GM12878 (cell line): ENCODE data around the gene ARHGEF33. TPM values are rescaled to one million over a fixed set of nuclear protein-coding genes. Genes with fewer than 3 reads are reported as not detected.

Source experiments
- ATAC-seq: fragments of 200-7000 bp; cut with Tn5 transposase; 3 replicates; pipeline ENCODE4 v1.9.1; 2020; ENCODE audit warnings: mild to moderate bottlenecking, moderate library complexity
- BruUV-seq: library from RNA; stranded (reverse); fragments of 400-500 nt; replicated peaks from 2 replicates; lab custom pipeline; 2021; lab: Mats Ljungman, UMichigan
- CTCF ChIA-PET: fragments of 300-600 bp; sonication (Branson Sonifier 250); formaldehyde crosslinking; extraction: SDS; loops from one replicate; lab custom pipeline; 2021; ENCODE audit warnings: inconsistent platforms; lab: Yijun Ruan, JAX
- POLR2A ChIA-PET: fragments of 350-600 bp; formaldehyde crosslinking; extraction: SDS; loops from one replicate; lab custom pipeline; 2021; ENCODE audit warnings: inconsistent platforms; lab: Charles Lee
- RAD21 ChIA-PET: fragments of 300-600 bp; sonication (Branson Sonifier 250); formaldehyde crosslinking; loops from one replicate; lab custom pipeline; 2023; ENCODE audit warnings: antibody characterized with exemption; ENCODE audit not compliant: unreplicated experiment; lab: Charles Lee
- SMC1A ChIA-PET: fragments of 300-600 bp; sonication (Branson Sonifier 250); formaldehyde crosslinking; loops from one replicate; lab custom pipeline; 2023; ENCODE audit not compliant: unreplicated experiment, uncharacterized antibody; lab: Charles Lee
- DNase-seq: peaks from one replicate; pipeline ENCODE4 v3.0.0-alpha.2; 2011; ENCODE audit warnings: low read depth, low spot score
- FAIRE-seq: peaks from 3 replicates; lab custom pipeline; 2011; peaks lifted over from hg19 to GRCh38; lab: Jason Lieb, UNC
- H2AFZ ChIP-seq: 2 replicates; pipeline ENCODE4 v1.6.0; 2011; ENCODE audit warnings: low read depth, low read length, control low read depth; ENCODE audit not compliant: control insufficient read depth
- H3K27ac ChIP-seq: 2 replicates; pipeline ENCODE4 v1.5.1; 2011; ENCODE audit warnings: control low read depth; ENCODE audit not compliant: control insufficient read depth, insufficient read depth
- H3K27me3 ChIP-seq, 2 experiments: replicated peaks in 1 of 2; 2 replicates each; pipeline versions ENCODE4 v1.6.0 to v1.6.1; 2011; ENCODE audit warnings: low read length in 1 of 2; ENCODE audit not compliant: control insufficient read depth in 2 of 2, insufficient read depth in 2 of 2
- H3K36me3 ChIP-seq, 2 experiments: 2 replicates each; pipeline ENCODE4 v1.5.1; 2011; ENCODE audit warnings: low read length in 1 of 2; ENCODE audit not compliant: control insufficient read depth in 2 of 2, insufficient read depth in 2 of 2
- H3K4me1 ChIP-seq: 2 replicates; pipeline ENCODE4 v1.6.1; 2011; ENCODE audit warnings: mild to moderate bottlenecking, low read length, moderate library complexity, mixed read lengths; ENCODE audit not compliant: control insufficient read depth, insufficient read depth
- H3K4me2 ChIP-seq: 2 replicates; pipeline ENCODE4 v1.6.0; 2011; ENCODE audit warnings: control low read depth; ENCODE audit not compliant: control insufficient read depth, insufficient read depth
- H3K4me3 ChIP-seq: fragments of 200-600 bp; sonication (generic); 2 replicates; pipeline ENCODE4 v1.5.1; 2016
- H3K79me2 ChIP-seq: 2 replicates; pipeline ENCODE4 v1.6.0; 2011; ENCODE audit warnings: low read length; ENCODE audit not compliant: control insufficient read depth, insufficient read depth
- H3K9ac ChIP-seq: 2 replicates; pipeline ENCODE4 v1.8.0; 2011; ENCODE audit warnings: low read length, control low read depth, mixed read lengths; ENCODE audit not compliant: control insufficient read depth, insufficient read depth
- H3K9me3 ChIP-seq: replicated peaks from 3 replicates; pipeline ENCODE4 v1.5.1; 2011; ENCODE audit warnings: mild to moderate bottlenecking, low read length; ENCODE audit not compliant: control insufficient read depth, insufficient read depth
- H4K20me1 ChIP-seq: 2 replicates; pipeline ENCODE4 v1.6.0; 2011; ENCODE audit not compliant: control insufficient read depth, insufficient read depth
- BACH1 ChIP-seq: fragments of 450-650 bp; IDR thresholded peaks from 2 replicates; pipeline ENCODE4 v1.6.1; 2017; ENCODE audit warnings: mild to moderate bottlenecking, borderline replicate concordance
- BCL3 ChIP-seq: IDR thresholded peaks from 2 replicates; pipeline ENCODE4 v1.6.1; 2011; ENCODE audit warnings: borderline replicate concordance, low read depth, mild to moderate bottlenecking, moderate library complexity, low read length; ENCODE audit not compliant: insufficient read depth, poor library complexity, severe bottlenecking
- CREB1 ChIP-seq: IDR thresholded peaks from 2 replicates; pipeline ENCODE4 v1.6.1; 2012; ENCODE audit warnings: low read depth, mild to moderate bottlenecking, inconsistent platforms
- EP300 ChIP-seq, 2 experiments: fragments of 150-350 bp in 1 of 2; IDR thresholded peaks; 2 replicates each; pipeline ENCODE4 v1.6.1; 2011 to 2012; ENCODE audit warnings: low read depth in 2 of 2, low read length in 2 of 2, borderline replicate concordance in 1 of 2, improper control_type of control experiment in 1 of 2, inconsistent platforms in 1 of 2; ENCODE audit not compliant: control insufficient read depth in 1 of 2
- HSF1 ChIP-seq: fragments of 150-350 bp; IDR thresholded peaks from 2 replicates; pipeline ENCODE4 v1.6.1; 2014; ENCODE audit warnings: mild to moderate bottlenecking, low read depth, low read length
- NBN ChIP-seq: fragments of 450-650 bp; IDR thresholded peaks from 2 replicates; pipeline ENCODE4 v1.6.1; 2016
- PML ChIP-seq: IDR thresholded peaks from 2 replicates; pipeline ENCODE4 v1.6.1; 2012; ENCODE audit warnings: low read length, inconsistent platforms
- POLR2AphosphoS2 ChIP-seq: IDR thresholded peaks from 2 replicates; pipeline ENCODE4 v1.6.1; 2011; ENCODE audit warnings: low read depth, mild to moderate bottlenecking, low read length, improper control_type of control experiment, moderate library complexity
- SRF ChIP-seq, 2 experiments: IDR thresholded peaks; 2 replicates each; pipeline ENCODE4 v1.6.1; 2011; ENCODE audit warnings: low read depth in 2 of 2, low read length in 2 of 2, mild to moderate bottlenecking in 1 of 2, moderate library complexity in 1 of 2
- TAF1 ChIP-seq: IDR thresholded peaks from 2 replicates; pipeline ENCODE4 v1.6.1; 2011; ENCODE audit warnings: mild to moderate bottlenecking, low read depth, low read length, borderline replicate concordance
- ZBTB4 ChIP-seq: fragments of 450-650 bp; formaldehyde crosslinking; IDR thresholded peaks from 2 replicates; pipeline ENCODE4 v1.4.0; 2022; ENCODE audit warnings: mild to moderate bottlenecking, moderate library complexity
- WGBS: methylation state at CpG from one replicate; pipeline ENCODE4 v1.1.6; 2016; ENCODE audit warnings: low lambda C conversion rate; ENCODE audit not compliant: insufficient replicate concordance, insufficient coverage; ENCODE audit errors: missing lambda C conversion rate; 5-methylcytosine and 5-hydroxymethylcytosine counted together
- in situ Hi-C: fragments of 300-500 bp; cut with MboI; formaldehyde crosslinking; loops from 9 replicates; pipeline ENCODE4 v1.14.3; 2018; ENCODE audit warnings: mixed read lengths
- intact Hi-C: fragments of 100-400 bp; cut with micrococcal nuclease; formaldehyde crosslinking; loops from one replicate; pipeline ENCODE4 v1.14.2; 2022; ENCODE audit not compliant: unreplicated experiment
- polyA plus RNA-seq, 11 experiments: library from polyadenylated mRNA; depleted of rRNA in 4 of 11; unstranded in 6 of 11; stranded (reverse) in 5 of 11; fragments of >200 nt; fragmentation: Nextera tagmentation in 4 of 11; fragmentation: Illumina TruSeq in 1 of 11; extraction: Ambion mirVana in 4 of 11; extraction: Trizol in 1 of 11; gene quantifications; 1 replicate in 1 of 11; 2 replicates in 10 of 11; pipeline versions ENCODE4 v1.2.1 to v1.2.3, GENCODE V29; 2011 to 2016; ENCODE audit warnings: inconsistent platforms in 2 of 11, missing spikeins in 2 of 11, low read depth in 1 of 11
- total RNA-seq, 4 experiments: library from RNA; depleted of rRNA in 3 of 4; stranded (reverse); fragments of >200 nt in 3 of 4; fragmentation: Illumina TruSeq in 1 of 4; extraction: Trizol in 1 of 4; gene quantifications; 2 replicates each; pipeline versions ENCODE4 v1.2.1 to v1.2.3, GENCODE V29; 2013 to 2021

The ARHGEF33 gene
- total and polyA plus RNA-seq, 10 of the 15 experiments (the other 5 are each of a cell fraction or from before 2014, with no cell fraction given) = 0.01 to 0.08 (median 0.05) TPM; not detected in 4

- intact Hi-C loops = no loop called here
- Histone ChIP-seq H3K79me2 (no peaks in the 10 kb centered on the region), H3K4me3 (no peak overlapping the region), H3K27ac (no peak overlapping the region), H3K36me3 (peaks cover 0 to 8% of the 10 kb centered on the region in 2 experiments; a peak in 2 of 4 replicates), H3K4me2 (no peak overlapping the region), H3K27me3 (no peaks in the 10 kb centered on the region), H2AFZ (no peak overlapping the region), H4K20me1 (no peaks in the 10 kb centered on the region), H3K4me1 (no peaks in the 10 kb centered on the region), H3K9ac (no peak overlapping the region)
- in situ Hi-C loops = no loop called here
- no TSS peak for BruUV-seq
- ATAC-seq (no peak), FAIRE-seq (no peak), DNase-seq (no peak)
- RAD21 ChIA-PET = interaction anchor here (1.2 kb wide), 1 partner anchor 220 kb away, joined by 3 read pairs; no protein-coding TSS in a partner anchor
- 75% methylated on average over 5 of the region's 5 CpGs for WGBS
- POLR2A ChIA-PET = no interaction called here
- SMC1A ChIA-PET = interaction anchor here (0.7 to 2.4 kb wide), 2 partner anchors 51 to 60 kb away, joined by 3 to 8 read pairs; no protein-coding TSS in a partner anchor
- CTCF ChIA-PET = interaction anchor here (1.4 to 2.3 kb wide), 2 partner anchors 60 to 220 kb away, joined by 4 to 7 read pairs; no protein-coding TSS in a partner anchor
- TF ChIP-seq HSF1 (no peak), TAF1 (no peak), POLR2AphosphoS2 (no peak), SRF (IDR thresholded peaks at IDR 0.05; ENCODE audit: low read depth in 2 of 2, low read length in 2 of 2) (no peak), BACH1 (no peak), CREB1 (no peak), EP300 (IDR thresholded peaks at IDR 0.05; ENCODE audit: borderline replicate concordance in 1 of 2, control insufficient read depth in 1 of 2, low read depth in 2 of 2, low read length in 2 of 2) (no peak), ZBTB4 (CRISPR knock-in tag) (no peak), BCL3 (no peak), NBN (no peak), PML (no peak)
- TF ChIP-seq, all 136 proteins: peak for 0
- H3K9me3 ChIP-seq = no peaks in the 10 kb centered on the region; the same call in 2 of the 3 replicates
These were observed 118.3 kb downstream of the ARHGEF33 start for GRCh38 chr2:39007875-39008504.
